HG02571 (cell line): ENCODE data around the gene MYCN.
"Not testable (repeated sequence)": the region's sequence is repeated elsewhere in the genome, so short reads cannot be mapped to it uniquely, and the experiment has no call there.

Source experiments
- ATAC-seq: cut with Tn5 transposase; IDR thresholded peaks from one replicate; pipeline ENCODE4 v1.9.1; 2021; ENCODE audit warnings: mild to moderate bottlenecking, moderate library complexity; ENCODE audit not compliant: unreplicated experiment

The MYCN gene

DNA sequence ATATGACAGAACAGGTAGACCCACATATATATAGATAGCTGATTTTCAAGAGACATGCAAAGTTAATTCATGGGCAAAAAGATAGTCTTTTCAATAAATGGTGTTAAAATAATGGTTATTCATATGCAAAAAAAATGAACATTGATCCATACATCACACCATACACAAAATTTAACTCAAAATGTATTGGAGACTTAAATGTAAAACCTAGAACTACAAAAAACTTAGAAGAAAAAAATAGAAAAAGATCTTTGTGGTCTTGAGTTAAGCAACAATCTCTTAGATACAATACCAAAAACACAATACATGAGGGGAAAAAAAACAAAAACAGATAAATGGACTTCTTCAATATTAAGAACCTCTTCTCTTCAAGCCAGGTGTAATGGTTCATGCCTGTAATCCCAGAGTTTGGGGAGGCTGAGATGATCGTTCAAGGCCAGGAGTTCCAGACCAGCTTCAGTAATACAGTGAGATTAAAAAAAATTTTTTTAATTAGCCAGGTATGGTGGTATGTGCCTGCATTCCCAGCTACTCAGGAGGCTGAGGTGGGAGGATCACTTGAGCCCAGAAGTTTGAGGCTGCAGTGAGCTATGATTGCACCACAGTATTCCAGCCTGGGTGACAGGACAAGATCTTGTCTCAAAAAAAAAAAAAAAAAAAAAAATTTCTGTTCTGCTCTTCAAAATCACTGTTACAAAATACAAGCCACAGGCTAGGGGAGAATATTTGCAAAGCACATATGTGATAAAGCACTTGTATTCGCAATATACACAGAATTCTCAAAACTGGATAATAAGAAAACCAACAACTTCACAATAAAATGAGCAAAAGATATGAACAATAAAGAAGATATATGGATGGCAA lies 32.7 kb upstream of the MYCN start:
- no peak for ATAC-seq

DNA sequence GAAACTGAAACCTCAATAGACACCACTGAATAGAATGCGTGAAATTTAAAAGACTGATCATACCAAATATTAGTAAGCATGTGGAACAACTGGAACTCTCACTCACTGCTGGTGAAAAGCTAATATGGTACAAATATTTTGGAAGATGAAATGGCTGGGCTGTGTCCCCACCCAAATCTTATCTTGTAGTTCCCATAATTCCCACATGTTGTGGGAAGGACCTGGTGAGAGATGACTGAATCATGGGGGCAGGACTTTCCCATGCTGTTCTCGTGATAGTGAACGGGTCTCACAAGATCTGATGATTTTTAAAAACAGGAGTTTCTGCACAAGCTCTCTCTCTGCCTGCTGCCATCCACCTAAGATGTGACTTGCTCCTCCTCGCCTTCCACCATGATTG lies 32.0 kb upstream of the MYCN start:
- ATAC-seq, result no peak

DNA sequence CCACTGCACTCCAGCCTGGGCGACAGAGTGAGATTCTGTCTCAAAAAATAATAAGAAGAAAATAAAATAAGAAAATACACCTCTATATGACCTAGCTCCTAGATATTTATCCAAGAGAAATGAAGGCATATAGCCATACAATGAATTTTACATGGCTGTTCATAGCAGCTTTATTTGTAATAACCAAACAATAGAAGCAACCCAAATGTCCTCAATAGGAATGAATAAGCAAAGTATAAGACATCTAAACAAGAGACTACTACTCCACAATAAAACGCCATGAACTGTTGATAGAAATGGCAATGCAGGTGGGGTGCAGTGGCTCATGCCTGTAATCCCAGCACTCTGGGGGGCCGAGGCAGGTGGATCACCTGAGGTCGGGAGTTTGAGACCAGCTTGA lies 31.2 kb upstream of the MYCN start:
- no peak for ATAC-seq

DNA sequence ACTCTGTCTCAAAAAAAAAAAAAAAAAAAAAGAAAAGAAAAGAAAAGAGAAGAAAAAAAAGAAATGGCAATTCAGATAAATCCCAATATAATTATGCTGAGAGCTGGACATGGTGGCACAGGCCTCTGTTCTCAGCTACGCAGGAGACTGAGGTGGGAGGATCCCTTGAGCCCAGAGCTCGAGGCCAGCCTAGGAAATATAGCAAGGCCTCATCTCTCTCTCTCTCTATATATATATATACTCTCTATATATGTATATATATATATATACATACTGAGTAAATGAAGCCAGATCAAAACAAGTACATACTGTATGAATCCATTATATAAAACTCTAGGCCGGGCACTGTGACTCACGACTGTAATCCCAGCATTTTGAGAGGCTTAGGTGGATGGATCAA lies 30.6 kb upstream of the MYCN start:
- no peak for ATAC-seq

DNA sequence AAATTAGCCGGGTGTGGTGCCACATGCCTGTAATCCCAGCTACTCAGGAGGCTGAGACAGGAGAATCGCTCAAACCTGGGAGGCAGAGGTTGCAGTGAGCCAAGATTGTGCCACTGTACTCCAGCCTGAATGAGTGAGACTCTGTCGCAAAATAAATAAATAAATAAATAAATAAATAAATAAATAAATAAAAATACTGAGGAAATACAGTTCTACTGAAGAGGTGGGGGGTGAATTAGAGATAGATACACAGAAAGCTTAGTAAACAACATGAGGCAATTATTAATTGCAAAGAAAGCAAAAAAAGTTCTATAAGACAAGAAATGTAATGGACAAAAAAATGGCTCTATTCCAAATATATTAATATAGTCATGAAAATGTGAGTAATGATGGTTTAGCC lies 29.1 kb upstream of the MYCN start:
- not testable (repeated sequence) for ATAC-seq

DNA sequence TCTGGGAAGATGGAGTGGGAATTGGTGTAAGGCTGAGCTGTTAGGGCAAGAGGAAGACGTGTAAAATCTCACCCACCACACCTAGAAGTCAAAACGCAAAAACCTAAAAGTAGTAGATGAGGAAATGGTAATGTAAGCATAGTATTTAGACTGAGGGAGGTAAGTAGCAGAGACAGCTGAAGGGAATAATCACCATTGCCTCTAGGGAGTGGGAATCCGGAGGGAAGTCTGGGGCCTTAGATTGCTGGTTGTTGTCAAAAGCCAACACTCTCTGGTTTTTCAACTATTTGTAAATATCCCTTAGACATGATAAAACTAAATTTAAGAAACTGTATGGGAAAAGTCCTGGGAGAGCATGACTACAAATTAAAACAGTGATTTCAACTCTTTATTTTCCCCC lies 28.7 kb upstream of the MYCN start:
- no peak for ATAC-seq

DNA sequence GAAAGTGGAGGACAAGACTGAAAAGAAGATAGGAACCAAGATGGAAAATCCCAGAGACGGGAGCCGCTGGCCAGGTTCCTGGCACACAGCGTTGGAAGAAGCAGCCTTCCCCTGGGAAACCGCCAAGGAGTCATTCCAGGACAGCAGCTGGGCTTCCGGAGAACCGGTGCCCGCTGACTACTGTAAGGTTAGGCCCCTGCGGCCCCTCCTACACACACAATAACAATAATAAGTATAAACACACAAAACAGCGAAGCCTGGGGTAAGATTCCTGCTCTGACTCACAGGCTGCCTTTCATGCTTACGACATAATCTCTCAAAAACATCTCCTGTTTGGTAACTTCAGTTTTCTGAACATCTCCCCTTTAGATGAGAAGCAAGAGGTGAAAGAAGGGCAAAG lies 28.1 kb upstream of the MYCN start:
- no peak for ATAC-seq

DNA sequence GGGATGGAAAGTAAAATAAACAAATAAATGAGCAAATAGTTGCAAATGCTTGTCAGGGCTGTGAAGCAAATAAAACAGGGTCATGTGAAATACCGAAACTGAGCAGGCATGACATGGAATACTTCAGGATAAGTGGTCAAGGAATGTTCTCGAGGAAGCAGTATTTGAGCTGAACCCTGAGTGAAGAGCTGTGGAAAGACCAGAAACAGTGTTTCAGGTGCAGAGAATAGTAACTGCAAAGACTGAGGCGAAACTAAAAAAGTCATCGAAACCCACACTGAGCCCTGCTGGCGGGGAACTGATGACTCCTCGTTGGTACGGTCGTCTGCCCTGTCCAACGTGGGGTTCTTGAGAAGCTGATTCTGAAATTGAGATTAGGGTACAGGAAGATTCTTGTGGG lies 27.2 kb upstream of the MYCN start:
- ATAC-seq, result no peak

DNA sequence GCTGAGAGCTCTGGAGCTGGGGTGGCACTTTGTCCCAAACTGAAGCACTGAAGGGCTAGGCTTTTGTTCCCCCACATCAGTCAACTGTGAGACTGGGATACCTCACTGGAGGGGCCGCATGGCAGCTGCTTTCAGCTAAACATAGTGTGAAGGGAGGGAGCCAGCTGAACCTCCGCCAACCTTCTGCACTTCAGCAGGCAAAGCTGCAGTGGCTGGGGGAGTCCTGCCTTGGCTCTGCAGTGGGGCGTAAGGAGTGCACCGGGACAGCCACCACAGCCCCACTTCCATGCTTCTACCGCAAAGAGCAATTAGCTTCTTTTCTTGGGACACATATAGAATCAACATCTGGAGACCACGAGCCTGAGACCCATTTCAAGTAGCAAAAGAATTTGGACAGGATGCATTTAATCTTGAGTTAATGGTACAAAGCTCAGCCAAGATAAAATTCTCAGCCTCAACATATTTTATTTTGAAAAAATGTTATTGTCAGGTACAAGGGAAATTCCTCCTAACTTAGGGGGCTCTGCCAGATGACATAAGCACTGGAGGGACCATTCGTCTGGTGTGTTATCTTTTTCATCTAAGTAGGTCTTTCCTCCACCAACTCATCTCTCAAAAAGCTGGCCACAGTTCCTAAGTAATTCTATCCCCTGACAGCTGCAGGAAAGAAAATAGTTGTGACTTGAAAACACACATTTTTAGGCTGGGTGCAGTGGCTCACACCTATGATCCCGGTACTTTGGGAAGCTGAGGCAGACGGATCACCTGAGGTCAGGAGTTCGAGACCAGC lies 25.6 kb upstream of the MYCN start:
- no peak for ATAC-seq

DNA sequence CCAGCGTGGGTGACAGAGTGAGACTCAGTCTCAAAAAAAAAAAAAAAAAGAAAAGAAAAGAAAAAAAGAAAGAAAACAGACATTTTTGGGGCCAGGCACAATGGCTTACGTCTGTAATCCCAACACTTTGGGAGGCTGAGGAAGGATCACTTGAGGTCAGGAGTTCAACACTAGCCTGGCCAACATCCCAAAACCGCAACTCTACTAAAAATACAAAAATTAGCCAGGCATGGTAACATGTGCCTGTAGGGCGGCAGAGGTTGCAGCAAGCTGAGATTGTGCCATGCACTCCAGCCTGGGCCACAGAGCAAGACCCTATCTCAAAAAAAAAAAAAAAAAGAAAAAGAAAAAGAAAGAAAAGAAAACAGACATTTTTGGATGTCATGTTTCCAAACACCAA lies 24.8 kb upstream of the MYCN start:
- not testable (repeated sequence) for ATAC-seq

DNA sequence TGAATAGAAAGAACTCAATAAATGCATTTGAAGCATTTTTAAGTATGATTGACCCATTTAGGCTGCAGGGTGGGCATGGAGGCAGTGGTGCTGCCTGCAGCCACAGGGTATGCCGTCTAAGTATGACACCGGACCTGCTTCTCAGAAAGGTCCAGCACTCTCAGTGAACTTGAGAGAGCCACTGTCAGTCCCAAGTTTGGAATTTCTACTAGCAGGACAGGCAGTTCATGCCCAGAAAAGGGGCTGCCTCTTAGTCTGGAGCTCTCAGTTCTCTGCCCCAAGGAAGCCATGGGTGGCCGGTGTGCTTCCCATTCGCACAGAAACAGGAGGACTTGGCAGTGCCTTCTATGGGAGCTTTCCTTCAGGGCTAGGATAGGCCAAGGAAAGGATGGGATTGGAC lies 24.0 kb upstream of the MYCN start:
- ATAC-seq, result no peak

DNA sequence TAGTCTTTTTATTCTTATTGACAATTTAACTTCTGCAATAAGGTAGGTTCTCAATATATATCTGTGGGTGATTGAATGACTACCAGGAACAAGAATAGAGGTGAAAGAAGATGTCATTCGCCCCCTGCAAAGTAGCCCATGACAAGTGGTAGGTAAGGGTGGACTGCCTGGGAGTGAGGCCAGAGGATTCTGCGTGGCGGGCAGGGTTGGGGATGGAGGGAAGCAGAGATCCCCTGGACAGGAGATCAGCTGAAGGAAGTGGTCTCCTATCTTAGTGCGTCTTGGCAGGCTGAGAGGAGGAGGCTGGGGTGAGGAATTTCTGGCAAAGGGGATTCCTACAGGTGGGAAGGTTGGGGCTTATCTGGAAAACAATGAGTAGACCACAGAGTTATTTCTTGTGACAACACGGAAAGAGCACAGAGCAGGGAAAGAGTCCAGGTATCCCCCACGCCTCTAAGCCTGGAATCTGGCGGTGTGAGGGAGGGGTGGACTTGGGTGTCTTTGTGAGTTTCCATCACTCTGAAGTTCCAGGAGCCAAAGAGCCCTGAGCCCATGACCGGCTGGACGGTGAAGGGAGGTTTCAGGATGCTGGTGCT lies 21.5 kb upstream of the MYCN start:
- no peak for ATAC-seq

DNA sequence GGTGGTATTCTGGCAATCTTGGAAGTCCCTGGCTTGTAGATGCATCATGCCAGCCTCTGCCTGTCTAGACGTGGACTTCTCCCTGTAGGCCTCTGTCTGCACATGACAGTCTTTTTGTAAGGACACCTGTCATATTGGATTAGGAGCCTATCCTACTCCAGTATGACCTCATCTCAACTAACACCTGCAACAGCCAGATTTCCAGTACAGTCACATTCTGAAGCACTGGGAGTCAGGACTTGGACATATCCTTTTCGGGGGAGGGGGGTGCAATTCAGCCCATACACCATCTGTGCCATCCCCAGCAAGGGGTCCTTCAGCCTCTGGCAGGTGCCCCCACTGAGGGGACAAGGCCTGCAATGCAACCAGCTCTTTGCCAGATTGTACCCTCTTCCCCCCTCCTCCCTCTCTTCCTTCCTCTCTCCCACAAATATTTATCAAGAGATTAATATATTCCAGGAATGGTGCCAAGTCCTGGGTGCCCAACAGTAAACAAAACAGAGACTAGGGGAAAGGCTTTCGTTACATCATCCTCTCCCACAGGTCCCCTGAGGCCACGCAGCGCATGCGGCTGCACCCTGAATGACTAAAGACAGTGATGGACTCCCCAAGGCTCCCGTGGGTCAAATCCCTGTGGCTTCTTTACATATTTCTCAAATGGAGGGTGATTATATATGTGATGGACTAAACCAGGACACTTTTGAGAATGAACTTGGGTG lies 20.5 kb upstream of the MYCN start:
- no peak for ATAC-seq

DNA sequence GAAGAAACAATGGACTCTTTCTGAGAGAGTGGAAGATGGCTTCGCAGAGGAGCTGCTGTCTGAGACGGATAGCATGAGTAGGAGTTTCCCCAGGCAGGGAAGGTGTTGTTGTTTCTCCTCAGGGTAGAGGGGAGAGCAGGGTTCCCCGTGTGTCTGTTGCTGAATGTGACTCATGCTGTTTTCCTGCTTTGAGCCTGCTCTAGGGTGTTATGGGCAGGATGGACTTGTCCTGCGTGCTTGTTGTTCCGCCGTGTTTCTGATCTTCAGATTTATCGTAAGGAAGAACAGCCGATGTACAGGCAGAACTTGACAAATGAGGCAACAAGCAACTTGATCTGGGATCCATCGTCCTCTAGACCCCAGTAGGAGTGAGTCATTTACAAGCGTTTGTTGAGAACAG lies 19.7 kb upstream of the MYCN start:
- no peak for ATAC-seq

DNA sequence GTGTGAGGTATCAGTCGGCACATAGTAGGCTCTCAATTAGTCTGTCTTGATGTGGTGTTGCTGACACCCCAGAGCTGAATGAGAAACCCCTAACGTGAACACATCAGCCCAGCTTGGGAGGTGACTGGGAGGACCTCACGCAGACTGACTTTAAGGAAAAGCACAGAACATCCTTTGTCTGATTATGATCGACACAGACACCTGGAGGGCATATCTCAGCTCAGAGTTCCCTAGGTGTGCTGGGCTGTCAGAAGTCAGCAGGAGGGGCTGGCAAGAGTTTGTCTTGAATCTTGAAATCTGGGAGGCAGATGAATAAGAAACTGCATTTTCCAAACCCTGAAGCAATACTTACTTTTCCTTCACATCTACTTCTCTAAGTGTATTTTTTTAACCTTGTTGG lies 16.8 kb upstream of the MYCN start:
- ATAC-seq, result no peak

DNA sequence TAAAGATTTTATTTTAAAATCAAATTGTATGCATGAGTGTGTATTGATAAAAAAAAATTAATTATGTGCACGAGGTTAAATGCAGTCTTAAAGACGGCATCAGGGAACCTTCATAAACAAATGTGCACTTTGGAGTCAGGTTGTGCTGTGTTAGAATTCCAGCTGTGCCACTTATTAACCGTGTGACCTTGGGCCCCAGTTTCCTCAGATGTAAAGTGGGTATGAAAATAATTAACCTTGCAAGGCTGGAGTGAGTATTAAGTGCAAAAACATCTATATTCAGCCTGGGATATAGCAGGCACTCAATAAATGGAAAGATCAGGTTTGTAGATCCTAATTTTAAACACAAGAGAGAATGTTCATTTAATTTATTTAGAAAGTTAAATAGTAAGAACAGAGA lies 14.5 kb upstream of the MYCN start:
- no peak for ATAC-seq

DNA sequence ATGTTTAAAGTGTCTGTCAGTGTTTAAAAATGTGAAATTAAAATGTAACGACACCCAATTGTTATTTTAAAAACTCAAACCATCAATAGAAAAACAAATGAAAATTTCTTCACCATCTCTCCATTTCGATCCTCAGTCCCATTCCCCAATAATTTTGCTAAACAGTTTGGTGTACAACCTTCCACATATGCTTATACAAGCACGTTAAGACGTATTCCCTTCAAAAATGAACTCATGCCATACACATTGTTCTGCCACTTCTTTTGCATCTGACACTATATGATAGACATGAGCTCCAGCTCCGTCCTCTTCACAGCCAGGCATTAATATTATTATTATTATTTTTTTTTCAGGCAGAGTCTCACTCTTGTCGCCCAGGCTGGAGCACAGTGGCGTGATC lies 14.1 kb upstream of the MYCN start:
- no peak for ATAC-seq

DNA sequence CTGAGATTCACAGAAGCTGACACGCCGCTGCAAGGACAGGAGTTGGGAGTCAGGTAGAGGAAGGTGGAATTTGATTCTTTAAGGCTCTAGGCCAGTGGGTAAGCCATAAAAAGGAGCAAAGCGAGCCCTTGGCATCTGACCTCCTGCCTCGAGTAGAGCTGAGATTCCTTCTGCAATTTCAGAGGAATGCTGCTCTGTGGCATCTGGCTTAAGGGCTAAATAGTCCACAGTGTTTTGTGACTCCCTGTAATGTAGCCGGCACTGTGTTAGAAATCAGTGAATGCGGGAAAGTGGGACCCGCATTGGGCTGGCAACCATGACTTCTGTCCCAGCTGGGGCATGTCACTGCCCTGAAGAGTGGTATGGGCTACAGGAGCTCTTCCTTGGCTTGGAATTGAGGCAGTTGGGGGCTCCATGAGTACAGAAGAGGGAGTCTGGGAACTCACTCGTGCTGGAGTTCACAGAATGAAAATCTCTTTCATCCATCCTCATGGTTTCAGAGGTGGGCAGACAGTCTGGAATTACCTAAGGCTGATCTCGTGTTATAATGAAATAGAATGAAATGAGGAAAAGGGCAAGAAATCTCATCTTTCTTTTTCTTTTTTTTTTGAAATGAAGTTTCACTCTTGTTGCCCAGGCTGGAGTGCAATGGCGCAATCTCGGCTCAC lies 12.7 kb upstream of the MYCN start:
- ATAC-seq, result no peak

DNA sequence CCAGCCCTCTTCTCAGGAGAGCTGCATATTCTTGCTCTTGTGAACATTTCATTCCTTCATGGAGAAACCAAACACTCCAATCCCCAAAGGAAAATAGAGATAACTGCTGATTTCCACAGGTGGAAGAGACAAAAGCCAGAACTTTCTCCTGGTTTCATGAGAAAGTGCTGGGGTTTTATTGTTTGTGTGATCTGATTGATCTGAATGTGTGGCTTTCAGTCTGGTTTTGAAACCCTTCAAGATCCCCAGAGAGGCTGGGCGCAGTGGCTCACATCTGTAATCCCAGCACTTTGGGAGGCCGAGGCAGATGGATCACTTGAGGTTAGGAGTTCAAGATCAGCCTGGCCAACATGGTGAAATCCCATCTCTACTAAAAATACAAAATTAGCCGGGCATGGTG lies 11.3 kb upstream of the MYCN start:
- ATAC-seq, result not testable (repeated sequence)

DNA sequence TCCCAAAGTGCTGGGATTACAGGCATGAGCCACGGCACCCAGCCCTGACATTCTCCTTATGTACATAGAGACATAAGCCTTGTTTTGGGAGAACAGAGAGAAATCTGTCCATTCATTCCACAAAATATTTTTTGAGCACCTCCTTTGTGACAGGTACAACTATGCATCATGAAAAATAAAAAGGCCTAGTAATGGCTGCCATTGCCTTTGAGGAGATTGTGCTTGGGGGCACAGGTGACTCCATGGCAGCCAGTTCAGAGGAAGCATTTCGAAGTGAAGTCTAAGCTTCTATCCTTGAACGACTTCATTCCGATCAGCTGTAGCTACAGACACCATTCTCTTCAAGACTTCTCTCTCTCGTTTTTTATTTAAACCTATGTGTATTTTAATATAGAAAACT lies 10.5 kb upstream of the MYCN start:
- ATAC-seq, result no peak
